Tibial nerve (tissue), 4 donors: Measurements from ENCODE around the gene KRTAP4-2.

Source experiments
- CTCF ChIP-seq, 5 experiments: fragments of 200-600 bp in 3 of 5; fragments of 450-650 bp in 2 of 5; sonication (generic) in 3 of 5; IDR thresholded peaks; one replicate each; pipeline ENCODE4 v1.5.1; 2016 to 2019; ENCODE audit warnings: antibody characterized with exemption in 5 of 5, mild to moderate bottlenecking in 3 of 5, moderate library complexity in 2 of 5
- EP300 ChIP-seq, 2 donors: sonication (generic); formaldehyde crosslinking; IDR thresholded peaks; one replicate each; pipeline ENCODE4 v1.6.1; 2017; ENCODE audit warnings: antibody characterized with exemption in 2 of 2, mild to moderate bottlenecking in 1 of 2
- POLR2A ChIP-seq, 2 donors: fragments of 450-650 bp; IDR thresholded peaks; one replicate each; pipeline ENCODE4 v1.6.1; 2017; ENCODE audit warnings: antibody characterized with exemption in 2 of 2, mild to moderate bottlenecking in 2 of 2, moderate library complexity in 2 of 2

- TF ChIP-seq CTCF (IDR thresholded peaks at IDR 0.05): no peak
- no peak for TF ChIP-seq POLR2A (IDR thresholded peaks at IDR 0.05)
- no peak for TF ChIP-seq EP300 (IDR thresholded peaks at IDR 0.05)
Observed at GRCh38 chr17:41212524-41213169, 34.6 kb upstream of the KRTAP4-2 start.
